H1 (cell line): Measurements from ENCODE around the gene DISC1. TPM values are rescaled to one million over a fixed set of nuclear protein-coding genes. Genes with fewer than 3 reads are reported as not detected.

ENCODE experiments used
- ASH2L ChIP-seq: fragments of 200-600, 300-600 bp; sonication (generic); IDR thresholded peaks from one replicate; pipeline ENCODE4 v1.7.1; 2017; ENCODE audit warnings: low read length
- EZH2 ChIP-seq: fragments of 200-600 bp; sonication (generic); IDR thresholded peaks from 2 replicates; pipeline ENCODE4 v1.7.1; 2012; ENCODE audit warnings: low read depth, mild to moderate bottlenecking, moderate library complexity, low read length, inconsistent platforms; ENCODE audit not compliant: severe bottlenecking
- polyA plus RNA-seq, 7 experiments: library from polyadenylated mRNA; depleted of rRNA in 3 of 7; stranded (reverse) in 5 of 7; unstranded in 2 of 7; fragments of >200 nt in 5 of 7; fragments of 200-250 nt in 2 of 7; gene quantifications; 1 replicate in 5 of 7; 2 replicates in 1 of 7; 4 replicates in 1 of 7; pipeline versions ENCODE4 v1.2.1 to v1.2.3, GENCODE V29; 2011 to 2013; ENCODE audit warnings: missing spikeins in 2 of 7, mixed read lengths in 2 of 7
- total RNA-seq: library from RNA; stranded (reverse); fragmentation: NEBNext Ultra II Directional; extraction: Animal tissue kit (Norgen Biotek cat#: 25700); gene quantifications from 2 replicates; pipeline ENCODE4 v1.2.1, GENCODE V29; 2021

Gene DISC1
- total and polyA plus RNA-seq, 2 of the 8 experiments (the other 6 are each of a cell fraction or from before 2014, with no cell fraction given) = 1.1 to 3.5 TPM

DNA sequence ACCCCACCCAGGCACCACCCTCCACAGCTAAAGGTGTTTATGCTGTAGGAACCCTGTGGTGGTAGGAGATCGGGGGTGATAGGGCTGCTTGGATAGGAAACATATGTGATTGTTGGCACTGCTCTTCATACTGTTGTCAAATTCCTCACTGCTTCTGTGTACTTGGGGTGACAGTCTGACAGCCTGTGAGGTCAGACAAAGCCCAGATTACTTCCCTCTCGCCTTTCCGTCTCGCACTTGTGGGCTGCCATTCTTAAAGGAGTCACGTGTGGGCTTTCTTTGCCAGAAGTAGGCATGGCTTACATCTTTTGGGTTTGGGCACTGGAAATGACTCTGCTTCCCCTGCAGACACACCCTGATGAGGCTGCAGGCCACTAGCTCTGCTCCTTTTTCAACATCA lies 363.8 kb downstream of the DISC1 start (continued):
- TF ChIP-seq EZH2 (no peak), ASH2L (no peak)
- TF ChIP-seq, all 59 proteins: peak for 0
